Activated CD8-positive, alpha-beta memory T cell treated with anti-CD3 and anti-CD28 coated beads, Interleukin-2, amount 50 U/mL, for 24 hours (primary cell): ENCODE measurements around the gene IQCH.

ENCODE experiments used
- DNase-seq: peaks from one replicate; pipeline ENCODE4 v3.0.0-alpha.2; 2020; ENCODE audit errors: extremely low read depth

Gene IQCH

GRCh38 chr15:67501177-67501835 is 246.7 kb downstream of the IQCH start:
- no peak for DNase-seq

GRCh38 chr15:67501836-67502461 is 247.4 kb downstream of the IQCH start:
- DNase-seq, result no peak

- DNase-seq, result no peak
These were observed 249.5 kb downstream of the IQCH start for GRCh38 chr15:67504056-67504455.

DNA sequence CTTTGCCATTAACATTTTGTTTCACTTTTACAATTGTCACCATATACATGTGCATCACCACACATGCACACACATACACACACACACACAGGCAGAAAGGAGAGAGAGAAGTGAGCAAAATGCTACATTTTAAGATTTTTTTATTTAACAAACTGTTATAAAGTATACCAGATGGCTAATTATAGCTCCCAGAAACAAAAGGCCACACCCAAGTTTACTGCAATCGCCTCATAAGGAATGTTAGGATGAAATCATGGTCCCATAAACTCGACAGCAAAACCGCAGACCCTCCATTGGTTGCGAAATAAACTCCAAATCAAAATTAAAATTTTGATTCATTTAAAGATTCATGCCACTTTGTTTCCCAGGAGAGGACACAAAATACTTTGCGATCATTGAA is 250.2 kb downstream of the IQCH start:
- no peak for DNase-seq

GRCh38 chr15:67505675-67506572 is 251.3 kb downstream of the IQCH start:
- no peak for DNase-seq

- DNase-seq, result no peak
These were observed 252.5 kb downstream of the IQCH start for GRCh38 chr15:67506775-67507747.

- DNase-seq, result no peak
These were observed 253.8 kb downstream of the IQCH start for GRCh38 chr15:67508407-67508806.

DNA sequence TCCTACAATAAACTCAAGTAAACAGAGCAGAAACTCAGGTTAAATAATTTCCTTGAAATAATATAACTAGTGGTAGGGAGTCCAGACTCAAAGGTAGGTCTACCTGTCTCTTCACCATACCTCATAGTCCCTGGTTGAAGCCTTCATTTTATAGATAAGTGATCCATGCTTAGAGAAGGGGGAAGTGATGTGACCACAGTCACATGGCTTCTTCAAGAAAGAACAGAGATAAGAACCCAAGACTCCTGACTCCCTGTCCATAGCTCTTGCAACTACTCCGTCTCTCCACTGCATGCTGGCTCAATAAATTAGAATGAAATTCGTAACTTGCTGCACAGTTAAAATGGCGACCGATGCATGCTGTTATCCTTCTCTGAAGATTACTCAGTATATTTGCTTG is 255.3 kb downstream of the IQCH start:
- no peak for DNase-seq

- DNase-seq, result no peak
These were observed 256.1 kb downstream of the IQCH start for GRCh38 chr15:67510597-67511190.

DNA sequence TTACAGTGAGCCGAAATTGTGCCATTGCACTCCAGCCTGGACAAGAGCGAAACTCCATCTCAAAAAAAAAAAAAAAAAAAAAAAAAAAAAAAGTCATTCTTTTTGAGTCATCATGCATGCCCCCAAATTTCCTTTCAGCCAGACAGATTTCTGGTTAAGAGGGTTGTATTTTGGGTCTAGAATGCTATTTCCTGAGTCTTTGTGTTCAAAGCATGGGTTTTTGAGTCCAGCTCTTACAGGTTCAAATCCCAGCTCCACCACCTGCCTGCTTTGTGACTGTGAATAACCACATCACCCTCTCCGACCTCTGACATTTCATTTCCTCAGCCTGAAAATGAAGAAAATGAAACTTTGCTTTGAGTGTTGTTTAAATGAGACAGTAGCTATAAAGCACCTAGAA is 257.0 kb downstream of the IQCH start:
- DNase-seq, result no peak

DNA sequence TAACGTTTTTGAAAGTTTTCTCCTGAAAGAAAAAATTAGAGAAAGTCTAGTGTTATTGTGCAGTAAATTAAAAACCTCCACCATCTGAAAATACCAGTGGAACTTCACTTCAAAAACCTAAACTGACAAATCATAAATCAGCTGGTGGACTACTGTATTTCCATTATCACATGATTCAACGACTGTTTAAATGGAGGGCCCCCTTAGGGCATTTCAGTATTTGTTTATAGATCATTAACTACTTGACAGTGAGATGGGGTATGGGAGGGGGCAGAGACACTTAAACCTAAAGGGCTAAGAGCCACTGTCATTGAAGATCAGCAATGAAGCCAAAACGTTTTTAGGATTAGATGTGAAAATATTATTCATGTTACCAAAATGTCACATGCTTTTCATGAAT is 257.6 kb downstream of the IQCH start:
- DNase-seq, result no peak

DNA sequence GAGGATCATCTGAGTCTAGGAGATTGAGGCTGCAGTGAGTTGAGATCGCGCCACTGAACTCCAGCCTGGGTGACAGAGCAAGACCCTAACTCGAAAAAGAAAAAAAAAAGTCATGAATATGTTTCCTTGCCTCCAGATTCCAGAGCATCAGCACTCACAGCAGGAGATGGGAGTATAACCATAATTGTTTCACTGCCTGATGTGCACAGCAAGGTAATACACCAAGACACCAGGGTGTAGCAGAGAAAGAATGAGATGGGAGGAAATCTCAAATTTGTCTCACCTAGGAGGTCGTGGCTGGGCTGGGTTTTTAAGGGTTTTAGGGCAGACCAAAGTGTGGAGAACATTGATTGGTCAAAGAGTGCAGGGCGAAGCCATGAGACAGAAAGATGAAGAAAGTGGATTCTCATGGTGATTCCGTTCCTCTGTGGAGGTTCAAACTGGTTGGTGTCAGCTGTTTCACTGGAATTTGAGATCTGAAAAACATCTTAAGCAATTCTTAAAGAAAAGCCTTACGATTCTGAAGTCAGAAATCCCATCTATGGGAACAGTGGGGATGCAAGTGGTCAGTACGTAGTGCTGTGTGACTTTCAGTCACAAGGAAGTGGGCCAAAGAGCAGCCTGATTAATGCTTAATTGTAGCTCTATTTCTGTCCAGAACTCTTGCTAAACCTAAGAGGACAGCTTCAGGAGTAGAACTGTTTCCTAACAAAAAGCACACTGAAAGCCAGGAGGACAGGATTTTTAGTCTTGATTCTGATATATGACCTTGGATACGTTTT is 258.5 kb downstream of the IQCH start:
- DNase-seq, result no peak

GRCh38 chr15:67515090-67515489 is 260.5 kb downstream of the IQCH start:
- no peak for DNase-seq

DNA sequence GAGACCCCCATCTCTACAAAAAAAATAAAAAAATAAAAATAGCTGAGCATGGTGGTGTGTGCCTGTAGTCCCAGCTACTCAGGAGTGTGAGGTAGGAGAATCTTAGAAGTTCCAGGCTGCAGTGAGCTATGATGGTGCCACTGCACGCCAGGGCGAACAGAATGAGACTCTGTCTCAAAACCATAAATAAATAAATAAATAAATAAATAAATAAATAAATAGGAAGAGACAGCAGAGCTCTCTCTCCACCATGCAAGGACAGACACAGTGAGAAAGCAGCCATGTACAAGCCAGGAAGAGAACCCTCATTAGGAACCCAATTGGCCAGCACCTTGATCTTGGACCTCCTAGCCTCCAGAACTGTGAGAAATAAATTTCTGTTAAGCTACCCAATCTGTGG is 261.0 kb downstream of the IQCH start:
- no peak for DNase-seq

GRCh38 chr15:67520321-67521028 is 265.9 kb downstream of the IQCH start:
- no peak for DNase-seq

DNA sequence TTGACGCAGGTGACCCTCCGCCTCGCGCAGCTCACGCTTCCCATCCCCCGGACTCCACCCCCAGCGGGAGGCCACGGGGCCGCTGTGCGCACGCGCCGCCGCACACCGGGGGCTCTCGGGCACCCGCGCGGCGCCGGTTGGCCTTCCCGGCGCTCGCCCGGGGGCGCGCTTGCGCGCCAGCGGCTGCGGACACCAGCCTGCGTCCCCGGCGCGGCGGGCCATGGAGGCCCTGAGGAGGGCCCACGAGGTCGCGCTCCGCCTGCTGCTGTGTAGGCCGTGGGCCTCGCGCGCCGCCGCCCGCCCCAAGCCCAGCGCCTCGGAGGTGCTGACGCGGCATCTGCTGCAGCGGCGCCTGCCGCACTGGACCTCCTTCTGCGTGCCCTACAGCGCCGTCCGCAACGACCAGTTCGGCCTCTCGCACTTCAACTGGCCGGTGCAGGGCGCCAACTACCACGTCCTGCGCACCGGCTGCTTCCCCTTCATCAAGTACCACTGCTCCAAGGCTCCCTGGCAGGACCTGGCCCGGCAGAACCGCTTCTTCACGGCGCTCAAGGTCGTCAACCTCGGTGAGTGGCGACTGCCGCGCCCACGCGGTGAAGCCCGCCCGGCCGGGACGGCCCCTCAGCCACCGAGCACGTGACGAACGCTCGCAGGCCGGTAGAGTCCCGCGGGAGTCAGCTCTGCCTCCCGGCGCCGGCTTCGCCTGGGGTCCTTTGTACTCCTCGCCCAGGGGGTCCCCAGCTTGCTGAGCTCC is 266.6 kb downstream of the IQCH start, which contains the start of gene C15orf61:
Gene C15orf61 (plus strand): TSS at position 103 of the 754 bp plus-strand sequence. CDS start 118 bp downstream, at position 221.
- DNase-seq, result peak; percentile 50

DNA sequence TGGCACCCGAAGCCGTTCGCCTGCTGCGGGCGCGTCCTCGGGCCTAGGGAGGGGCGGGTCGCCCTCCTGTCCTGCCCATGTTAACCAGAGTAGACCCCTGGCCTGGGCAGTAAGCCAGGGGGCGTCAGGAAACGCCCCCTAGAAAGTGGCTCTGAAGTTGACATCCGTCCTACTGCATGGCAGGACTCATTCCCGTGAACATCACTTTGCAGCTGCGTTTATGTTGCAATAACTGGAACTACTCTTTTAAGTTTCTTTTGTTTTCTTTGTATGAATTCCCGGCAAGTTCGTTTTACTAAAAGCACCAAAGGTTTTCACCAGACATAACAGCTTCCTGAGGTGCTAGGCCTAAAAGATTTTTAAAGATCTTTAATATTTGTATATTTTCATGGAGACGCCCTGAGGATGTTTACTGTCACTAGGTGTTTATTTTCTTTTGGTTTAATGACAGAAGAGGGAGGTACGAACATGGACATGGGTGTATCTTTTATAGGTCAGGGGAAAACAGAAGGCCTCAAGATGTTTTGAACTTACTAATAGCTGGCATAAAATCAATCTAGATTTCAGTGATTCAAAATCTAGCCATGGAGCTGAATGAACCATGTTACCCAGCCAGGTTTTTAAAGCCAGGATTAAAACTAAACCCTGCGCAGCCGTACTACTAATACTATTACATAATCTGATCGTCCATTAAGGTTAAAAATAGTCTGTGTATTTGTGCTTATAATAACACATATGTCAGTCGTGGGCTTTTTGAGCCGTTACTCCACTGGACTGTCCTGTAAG is 267.4 kb downstream of the IQCH start:
- DNase-seq, result no peak

- DNase-seq, result no peak
These were observed 268.7 kb downstream of the IQCH start for GRCh38 chr15:67523330-67523729.
